ENCODE results near the gene SCYL1.

SCYL1 gene

DNA sequence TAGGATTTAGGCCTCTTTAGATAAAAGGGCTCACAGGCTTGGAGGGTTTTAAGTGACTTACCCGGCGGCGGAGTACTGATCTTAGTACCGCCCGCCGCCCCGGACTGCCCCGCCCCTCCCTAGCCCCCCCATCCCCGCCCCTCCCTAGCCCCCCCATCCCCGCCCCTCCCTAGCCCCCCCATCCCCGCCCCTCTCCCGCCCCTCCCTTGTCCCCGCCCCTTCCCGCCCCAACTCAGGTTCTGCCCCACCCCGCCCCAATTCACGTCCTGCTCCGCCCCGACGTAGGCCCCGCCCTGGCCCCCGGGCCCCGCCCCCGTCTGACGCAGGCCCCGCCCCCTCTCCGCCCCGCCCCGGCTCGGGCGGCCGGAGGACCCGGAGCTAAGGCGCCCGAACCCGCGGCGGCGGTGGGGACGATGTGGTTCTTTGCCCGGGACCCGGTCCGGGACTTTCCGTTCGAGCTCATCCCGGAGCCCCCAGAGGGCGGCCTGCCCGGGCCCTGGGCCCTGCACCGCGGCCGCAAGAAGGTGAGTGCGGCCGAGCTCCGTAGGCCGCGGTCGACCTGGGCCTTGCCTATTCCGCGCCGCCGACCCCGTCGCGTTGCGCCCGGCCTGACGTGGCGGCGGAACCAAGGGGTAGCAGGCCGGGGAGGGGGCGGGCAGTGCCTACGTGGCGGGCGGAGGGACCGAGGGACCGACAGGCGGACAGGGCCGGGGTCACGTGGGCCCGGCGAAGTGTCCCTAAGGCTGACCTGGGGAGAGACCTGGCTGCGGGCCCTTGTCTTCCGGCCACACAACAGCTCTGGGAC lies at the start of gene SCYL1:
Gene SCYL1, plus strand, starts transcription at position 343 of the 805 bp plus-strand sequence. Its CDS starts 71 bp downstream, at position 414.
- DNase-seq (ENCODE audit: low spot score), result peak; percentile 98

DNA sequence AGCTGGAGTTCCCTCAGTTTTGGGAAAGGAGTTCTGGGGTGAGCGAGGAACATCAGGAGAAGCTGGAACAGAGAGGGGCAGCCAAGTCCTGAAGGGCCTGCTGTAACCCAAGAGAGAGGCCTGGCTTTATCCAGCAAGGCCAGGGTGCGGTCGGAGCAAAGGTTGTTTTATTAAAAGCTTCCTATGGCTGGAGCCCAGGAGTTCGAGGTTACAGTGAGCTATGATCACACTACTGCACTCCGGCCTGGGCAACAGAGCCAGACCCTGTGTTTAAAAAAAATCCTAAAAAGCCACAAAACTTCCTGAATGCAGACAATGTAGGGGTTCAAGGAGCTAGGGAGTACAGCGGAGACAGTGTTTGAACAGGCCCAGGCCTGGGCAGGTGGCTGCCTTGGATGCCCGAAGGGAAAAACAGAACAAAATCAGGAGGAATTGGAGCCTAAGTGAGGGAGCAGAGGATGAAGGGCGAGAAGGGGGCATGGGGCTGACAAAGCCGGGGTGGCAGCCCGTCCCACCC lies 48.2 kb upstream of the SCYL1 start:
- DNase-seq (ENCODE audit: low spot score), result no peak

DNA sequence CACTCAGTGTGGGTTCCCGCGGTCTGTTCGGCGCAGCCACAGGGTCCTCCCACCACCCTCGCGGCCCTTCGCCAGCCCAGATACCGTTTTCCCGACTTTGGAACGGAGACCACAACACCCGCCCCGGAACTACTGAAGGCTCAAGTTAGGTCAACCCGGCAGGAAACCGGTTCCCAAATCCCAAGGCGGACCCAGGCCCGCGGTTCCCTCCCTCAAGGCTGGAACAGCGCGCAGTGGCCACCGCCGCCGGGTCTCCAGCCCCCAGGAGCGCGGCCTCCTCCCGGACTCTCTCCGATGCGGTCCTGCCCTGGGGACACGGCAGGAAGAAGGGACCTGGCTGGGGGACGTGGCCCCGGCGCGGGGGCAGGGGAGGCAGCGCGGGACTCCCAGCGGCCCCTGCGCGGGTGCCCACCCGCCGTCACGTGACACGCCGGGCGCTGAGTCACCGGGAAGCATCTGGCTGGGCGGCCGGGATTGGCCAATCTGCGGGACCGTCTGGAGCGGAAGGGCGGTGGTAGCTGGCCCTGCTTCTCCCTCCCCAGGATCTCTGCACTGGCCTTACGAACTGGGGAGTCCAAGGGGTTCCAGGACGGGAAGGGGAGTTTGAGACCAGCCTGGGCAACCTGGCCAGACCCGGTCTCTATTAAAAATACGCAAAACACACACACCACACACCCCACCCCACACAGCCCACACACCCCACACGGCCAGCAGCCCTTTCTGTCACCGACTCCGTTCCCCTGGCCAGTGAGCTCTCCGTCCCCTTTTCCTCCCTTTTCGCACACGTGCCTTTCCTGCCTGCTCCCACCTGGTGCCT lies 47.5 kb upstream of the SCYL1 start:
- DNase-seq (ENCODE audit: low spot score), result peak; percentile 95

DNA sequence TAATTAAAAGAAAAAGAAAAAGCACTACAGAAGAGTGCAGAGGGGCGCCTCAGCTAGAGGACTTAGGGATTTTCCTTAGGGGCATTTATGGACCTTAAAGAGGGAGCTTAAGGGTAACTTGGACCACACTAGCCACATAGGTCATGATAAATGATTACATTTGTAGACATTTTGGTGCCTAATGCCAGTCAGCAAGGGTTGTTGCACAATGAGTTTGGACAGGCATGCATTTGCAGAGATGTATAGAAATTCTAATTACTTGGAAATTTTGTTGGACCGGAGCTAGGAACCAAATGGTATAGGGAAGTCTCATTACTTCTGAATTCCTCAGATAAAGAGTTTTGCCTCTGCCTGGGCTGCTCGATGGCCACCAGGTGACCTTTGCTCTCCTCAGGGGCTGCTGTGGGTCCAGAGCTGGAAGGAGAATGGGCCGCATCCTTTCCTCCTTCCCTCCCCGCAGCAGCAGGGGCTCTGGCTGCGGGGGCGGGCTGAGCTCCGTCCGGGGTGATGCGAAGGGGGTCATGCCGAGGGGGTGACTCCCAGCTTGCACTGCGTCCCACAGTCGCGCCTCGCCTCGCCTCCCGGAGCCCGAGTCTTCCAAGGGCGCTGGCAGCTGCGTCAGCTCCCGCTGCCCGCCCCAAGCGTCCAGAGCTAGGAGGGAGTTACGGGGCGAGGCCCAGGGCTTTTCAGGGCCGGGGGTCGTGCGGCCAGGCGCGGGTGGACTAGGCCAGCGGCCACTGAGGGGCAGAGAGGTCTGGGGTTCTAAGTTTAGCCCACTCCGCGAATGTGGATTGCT lies 46.3 kb upstream of the SCYL1 start:
- DNase-seq (ENCODE audit: low spot score), result no peak

DNA sequence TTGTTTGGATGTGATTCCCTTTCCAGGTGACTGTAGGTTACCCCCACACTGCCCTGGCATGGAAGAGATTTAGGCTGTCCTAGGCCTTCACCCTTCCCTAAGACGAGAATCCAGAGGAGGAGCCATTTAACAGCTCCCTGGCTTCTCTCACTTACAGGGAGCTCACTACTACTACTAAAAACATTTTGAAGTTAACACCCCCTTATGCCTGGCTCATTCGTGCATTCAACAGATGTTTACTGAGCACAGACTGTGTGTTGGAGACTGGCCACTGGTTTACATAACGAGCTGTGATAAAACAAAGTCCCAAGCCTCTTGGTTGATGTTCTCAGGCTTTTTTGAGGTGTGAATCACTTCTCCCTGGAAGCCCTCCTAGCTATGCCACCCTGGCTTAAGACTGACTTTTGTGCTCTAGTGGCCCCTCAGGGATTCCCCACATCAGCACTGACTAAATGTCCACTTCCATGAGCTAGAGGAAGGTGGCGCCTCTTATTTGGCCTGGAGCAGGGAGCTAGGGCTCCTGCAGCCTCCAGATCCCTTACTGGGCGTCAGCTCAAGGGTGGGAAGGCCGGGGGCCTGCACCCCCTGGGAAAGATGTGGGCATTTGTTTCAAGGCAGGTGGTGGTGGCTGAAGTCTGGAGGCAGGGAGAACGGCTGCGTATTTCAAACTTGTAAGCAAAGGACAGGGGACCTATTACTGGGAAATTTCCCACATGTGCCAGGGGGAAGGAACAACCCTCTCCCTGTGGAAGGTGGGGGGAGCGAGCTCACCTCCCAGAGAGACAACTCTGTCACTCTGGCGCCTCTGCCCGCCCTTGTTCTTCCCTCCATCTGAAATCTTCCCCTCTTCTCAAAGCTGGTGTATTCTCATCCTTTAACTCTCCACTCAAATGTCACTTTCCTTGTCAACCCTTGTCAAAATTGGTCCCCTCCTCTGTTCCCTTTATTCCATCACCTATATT lies 45.4 kb upstream of the SCYL1 start:
- no peak for DNase-seq (ENCODE audit: low spot score)

DNA sequence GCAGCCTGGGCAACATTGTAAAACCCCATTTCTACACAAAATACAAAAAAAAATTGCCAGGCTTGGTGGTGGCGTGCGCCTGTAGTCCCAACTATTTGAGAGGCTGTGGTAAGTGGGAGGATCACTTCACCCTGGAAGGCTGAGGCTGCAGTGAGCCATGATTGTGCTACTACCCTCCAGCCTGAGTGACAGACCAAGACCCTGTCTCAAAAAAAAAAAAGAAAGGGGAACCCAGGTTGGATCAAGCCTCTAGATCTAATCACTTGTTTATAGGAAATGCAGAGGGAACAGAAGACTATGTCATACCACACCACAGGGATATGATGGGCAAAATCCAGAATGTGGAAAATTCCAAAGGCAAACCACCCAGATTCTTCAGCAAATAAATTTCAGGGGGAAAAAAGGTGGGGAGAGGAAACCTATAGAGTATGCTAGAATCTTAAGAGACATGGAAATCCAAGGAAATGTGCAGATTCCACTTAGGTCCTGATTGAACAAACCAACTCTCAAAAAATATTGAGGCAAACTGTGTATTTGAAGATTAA lies 42.5 kb upstream of the SCYL1 start:
- no peak for DNase-seq (ENCODE audit: low spot score)

DNA sequence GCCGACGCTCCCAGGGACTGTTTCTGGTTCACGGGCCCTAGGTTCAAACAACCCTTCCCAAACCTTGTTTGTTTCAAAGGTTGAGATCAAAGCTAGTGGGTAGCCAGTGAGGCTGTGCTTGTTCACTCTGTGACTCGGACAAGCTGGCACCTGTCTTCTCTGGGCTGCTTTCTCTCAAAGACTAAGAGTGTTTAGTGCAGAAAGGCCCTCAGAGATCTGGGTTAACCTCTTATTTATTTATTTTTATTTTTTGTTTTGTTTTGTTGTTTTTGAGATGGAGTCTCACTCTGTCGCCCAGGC lies 39.0 kb upstream of the SCYL1 start:
- DNase-seq (ENCODE audit: low spot score), result no peak

DNA sequence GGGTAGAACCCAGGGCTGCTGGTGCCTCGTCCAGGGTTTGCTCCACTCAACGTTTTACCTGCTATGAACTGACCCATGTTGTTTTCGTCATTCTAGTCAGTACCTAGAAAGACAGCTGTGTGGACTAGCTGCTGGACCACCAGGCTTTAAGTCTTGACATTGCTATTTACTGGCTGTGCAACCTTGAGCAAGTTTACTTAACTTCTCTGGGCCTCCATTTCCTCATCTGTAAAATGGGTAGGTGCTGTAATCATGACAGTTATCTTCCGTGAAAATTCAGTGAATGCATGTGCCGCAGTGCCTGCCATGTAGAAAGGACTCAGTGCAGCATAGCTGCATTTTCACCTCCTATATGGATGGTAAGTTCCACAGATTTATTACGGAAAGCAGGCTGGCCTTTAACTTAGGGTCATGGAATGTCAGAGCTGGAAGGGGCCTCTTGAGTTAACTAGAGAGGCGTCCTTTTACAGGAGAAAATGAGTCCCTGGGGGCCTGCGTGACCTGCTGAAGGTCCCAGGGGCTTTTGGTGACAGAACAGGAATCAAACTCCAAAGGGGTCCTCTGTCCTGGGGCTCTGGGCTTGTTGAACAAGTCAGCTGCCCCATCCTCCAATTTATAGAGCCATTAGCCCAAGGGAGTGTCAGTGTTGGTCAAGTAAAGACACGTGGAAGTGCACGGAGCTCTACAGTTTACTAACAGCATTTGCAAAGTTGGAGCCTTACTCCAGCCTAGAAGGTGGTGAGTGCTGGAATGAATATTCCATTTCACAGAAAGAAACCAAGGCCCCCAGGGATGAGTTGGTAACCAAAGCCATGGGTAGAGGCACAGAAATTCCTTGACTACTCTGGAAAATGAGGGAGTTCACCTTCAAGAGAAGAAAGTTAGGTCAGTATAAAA lies 38.1 kb upstream of the SCYL1 start:
- no peak for DNase-seq (ENCODE audit: low spot score)

DNA sequence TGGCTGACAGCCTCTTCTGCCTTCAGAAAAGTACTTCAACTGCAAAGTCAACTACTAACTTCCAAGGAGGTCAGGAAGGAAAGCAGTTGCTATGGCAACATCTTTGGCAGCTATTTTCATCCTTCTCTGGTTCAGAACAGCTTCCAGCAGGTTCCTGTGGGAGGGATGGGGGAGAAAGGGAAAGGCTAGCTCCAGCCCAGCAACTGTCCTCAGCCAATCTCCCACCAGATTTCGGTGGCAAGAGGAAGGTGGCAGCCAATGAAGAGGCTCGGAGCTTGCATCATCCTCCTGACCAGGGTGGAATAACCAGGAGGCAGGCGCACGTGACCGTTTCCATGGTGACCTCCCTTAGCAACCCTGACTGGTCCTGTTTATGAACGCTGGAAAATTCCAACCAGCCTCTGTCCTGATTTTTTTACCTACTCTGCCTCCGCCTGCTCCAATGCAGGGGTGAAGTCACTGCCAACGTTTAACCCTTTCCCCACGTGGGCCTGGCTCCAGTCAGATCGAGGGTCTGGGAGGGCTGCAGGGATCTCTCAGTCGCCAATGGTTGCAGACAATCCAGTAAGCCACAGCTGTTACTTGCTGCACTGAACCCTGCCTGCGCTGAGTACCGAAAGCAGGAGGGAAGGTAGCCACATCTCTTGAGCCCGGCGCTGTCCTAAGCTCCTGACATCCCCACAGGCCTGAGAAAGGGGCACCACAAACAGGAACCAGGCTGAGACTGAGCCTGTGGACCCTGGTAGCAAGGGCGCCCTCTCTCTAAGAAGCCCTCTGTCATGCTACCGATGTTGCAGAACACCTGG lies 37.2 kb upstream of the SCYL1 start:
- peak; percentile 91 for DNase-seq (ENCODE audit: low spot score)

DNA sequence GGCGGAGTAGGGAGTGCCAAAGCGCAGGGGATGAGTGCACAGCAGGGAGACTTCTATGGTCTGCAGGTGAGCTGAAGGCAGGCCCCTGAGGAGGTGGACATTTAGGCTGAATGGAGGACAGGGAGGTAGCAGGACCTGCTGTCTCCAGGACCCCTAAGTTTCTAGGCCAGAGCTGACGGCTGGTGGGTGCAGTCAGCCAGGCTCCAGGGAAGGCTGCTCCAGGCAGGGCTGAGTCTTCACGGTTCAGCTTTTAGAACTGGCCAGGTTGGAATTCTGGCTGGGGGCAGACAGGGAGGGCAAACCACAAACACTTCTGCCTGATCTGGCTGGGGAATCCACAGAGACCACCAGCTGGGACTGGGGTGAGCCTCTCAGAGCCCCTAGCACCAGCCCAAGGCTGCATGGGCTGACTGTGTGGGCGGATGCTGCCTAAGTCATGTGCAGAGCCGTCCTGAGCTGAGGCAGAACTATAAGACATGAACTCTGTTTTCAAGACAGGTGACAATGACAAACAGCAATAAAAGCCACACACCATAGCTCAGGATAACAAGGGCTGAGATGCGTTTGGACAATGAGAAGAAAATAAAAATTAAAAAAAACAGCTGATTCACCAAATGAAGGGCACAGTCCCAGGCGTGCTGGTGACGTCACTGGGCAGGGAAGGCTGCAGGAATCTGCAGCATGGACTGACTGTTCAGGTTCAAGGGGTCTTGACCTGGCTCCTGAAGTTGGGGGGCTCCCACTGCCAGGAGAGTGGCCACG lies 36.4 kb upstream of the SCYL1 start:
- DNase-seq (ENCODE audit: low spot score), result no peak

DNA sequence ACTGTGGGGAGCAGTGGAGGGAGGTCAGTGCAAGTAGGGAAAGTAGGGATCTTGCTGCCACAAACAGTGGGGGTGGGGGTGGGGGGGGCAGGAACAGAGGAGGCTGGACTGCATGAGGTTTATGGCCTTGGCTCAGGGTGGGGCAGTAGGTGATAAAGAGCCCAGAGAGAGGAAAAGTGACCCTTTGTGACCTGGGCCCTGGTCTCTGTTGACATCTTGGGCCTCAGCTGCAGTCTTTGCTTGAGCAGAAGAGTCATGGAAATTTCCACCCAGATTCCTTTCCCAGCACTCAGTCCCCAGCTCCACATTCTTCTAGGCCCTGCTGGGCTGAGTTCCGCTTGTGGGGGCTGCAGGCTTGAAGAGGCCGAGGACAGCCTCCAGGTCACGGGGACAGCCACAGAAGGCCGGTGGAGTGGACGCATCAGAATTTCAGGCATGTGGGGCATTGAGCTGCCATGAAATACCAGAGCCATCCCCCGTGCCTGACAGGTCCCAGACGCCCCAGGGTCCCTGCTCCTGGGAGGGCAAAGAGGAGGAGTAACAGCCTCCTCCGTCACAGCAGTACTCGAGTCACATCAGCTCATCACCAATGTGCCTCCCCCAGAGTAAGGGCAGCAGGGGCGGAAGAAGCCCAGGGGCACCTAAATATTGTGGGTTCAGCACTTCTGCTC lies 35.7 kb upstream of the SCYL1 start:
- no peak for DNase-seq (ENCODE audit: low spot score)

DNA sequence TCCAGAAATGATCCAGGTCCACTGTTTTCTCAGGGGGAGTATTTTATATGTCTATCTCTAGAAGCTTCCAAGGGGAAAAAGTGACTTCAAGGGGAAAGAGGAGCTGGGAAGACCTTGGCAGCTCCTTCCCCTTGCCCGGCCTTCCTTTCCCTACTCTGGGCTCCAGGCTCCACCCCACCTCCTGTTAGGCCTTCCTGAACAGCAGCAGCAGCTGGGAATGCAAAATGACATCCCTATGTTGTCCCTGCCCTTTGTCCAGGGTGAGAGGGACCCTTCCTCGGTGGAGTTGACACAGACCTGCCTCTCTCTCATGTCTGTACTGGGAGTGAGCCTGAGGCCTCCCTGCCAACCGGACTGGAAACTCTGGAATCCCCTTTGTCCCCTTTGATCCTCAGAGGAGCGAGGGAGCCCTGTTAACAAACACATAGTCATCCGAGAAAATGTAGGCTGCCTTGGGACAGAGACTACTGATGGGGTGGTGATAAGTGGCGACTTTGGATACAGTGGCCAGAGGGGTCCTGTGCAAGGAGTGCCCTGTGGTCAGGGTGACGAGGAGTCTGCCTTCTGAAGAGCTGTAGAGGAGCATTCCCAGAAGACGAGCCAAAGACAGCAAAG lies 35.1 kb upstream of the SCYL1 start:
- DNase-seq (ENCODE audit: low spot score), result no peak

DNA sequence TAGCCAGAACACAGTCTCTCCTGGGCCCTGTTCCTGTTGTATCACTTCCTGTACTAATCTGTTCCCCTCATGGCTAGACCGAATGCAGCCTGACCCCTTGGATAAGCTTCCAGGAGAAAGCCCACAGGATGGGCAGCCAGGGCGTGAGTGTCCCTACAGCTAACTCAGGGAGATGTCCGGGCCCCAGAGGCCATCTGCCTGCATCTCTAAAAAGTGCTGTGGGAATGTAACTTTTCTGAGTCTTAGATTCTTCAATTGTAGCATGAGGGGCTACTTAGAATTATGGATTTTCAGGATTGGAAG lies 33.8 kb upstream of the SCYL1 start:
- no peak for DNase-seq (ENCODE audit: low spot score)

DNA sequence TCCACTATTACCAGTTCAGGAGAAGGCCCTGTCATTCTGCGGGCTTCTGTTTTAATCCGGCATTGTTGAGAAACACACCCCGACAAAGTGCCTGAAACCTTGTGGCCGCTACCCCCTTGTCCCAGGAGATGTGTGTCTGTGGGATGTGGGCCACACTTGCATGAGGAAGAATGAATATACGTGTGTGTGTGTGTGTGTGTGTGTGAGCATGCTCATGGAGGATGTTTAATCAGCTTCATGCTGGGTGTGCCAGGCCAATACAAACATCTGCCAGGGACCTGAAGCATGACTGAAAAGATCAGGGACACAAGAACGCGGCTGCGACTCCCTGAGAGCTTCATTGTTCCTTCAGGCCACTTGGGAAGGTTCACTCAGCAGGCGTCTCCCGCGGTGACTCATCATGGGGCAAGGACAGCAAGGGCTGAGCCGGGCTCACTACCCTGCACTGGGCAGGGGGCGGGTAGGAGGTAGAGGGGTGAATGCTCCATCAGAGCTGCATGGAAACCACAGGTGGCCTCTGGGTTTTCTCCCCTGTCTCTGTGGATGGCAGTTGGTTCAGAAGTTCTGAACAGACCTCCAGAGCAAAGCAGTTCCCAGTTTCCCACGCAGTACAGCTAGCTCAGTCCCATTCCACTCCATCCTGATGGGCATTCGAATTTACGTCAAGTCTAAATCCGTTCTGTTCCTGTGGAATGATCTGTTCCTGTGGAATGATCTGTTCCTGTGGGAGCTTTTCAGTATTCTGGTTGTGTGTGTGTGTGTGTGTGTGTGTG lies 33.1 kb upstream of the SCYL1 start:
- no peak for DNase-seq (ENCODE audit: low spot score)

DNA sequence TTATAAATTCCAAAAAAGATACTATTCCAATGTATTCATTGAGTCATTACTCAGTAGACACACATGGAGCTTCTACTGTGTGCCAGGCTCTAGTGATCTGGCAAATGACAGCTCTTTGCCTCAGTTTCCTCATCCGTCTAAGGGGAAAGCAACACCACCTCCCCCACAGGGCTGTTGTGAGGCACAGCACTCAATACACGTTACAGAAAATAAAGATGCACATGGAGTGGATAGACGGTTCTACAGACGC lies 32.6 kb upstream of the SCYL1 start:
- no peak for DNase-seq (ENCODE audit: low spot score)

DNA sequence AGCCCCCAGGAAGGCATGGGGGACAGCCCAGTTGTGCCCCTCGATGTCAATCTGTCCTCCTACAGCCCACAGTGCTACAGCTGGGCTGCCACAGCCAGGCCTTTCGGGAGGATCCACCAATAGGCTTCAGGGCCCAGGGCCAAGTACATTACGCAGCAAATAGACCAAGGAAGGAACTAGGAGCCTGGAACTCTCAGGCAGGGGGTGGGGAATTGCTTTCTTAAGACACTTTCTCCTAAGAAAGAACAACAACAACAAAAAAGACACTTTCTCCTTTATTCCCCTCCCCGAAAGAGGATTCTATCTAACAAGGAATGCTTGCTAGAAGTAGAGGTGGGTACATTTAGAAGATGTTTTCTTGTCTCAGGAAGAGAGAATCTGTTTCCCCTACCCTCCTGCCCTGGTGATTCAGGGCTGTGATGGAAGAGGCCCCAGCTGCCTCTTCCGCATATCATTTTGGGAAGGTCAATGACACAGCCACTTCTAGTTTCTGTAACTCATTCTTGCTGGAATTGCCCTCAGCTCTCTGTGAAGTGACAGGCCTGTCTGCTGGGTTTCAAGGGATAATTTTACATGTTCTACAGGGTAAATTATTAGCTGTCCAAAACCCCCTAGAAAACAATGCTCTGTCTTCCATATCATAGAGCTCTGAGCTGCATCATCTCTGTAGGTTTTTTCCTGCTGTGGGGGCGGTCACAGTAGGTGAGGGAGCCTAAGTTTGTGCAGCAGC lies 32.1 kb upstream of the SCYL1 start:
- DNase-seq (ENCODE audit: low spot score), result no peak
